HepG2 (cell line): ENCODE measurements around the gene RASAL3. TPM values are rescaled to one million over a fixed set of nuclear protein-coding genes. Genes with fewer than 3 reads are reported as not detected.
A peak's percentile ranks its signal among the peaks of the same experiment; 100 is the strongest.

Source experiments
- ATRX ChIP-seq: sonication (generic); formaldehyde crosslinking; IDR thresholded peaks from 2 replicates; pipeline ENCODE4 v1.4.0; 2020; ENCODE audit warnings: missing genetic modification reagents, borderline replicate concordance
- JARID2 ChIP-seq: sonication (generic); formaldehyde crosslinking; IDR thresholded peaks from 2 replicates; pipeline ENCODE4 v1.8.1; 2023; ENCODE audit warnings: missing genetic modification reagents, inconsistent platforms; ENCODE audit not compliant: insufficient replicate concordance
- KDM5B ChIP-seq: sonication (generic); formaldehyde crosslinking; IDR thresholded peaks from 2 replicates; pipeline ENCODE4 v1.4.0; 2020; ENCODE audit warnings: missing genetic modification reagents, mild to moderate bottlenecking, borderline replicate concordance
- NFIB ChIP-seq: sonication (generic); formaldehyde crosslinking; IDR thresholded peaks from 2 replicates; pipeline ENCODE4 v1.9.0; 2021; ENCODE audit warnings: missing genetic modification reagents, mild to moderate bottlenecking, borderline replicate concordance
- PHF20 ChIP-seq: sonication (generic); formaldehyde crosslinking; IDR thresholded peaks from 2 replicates; pipeline ENCODE4 v1.5.0; 2020; ENCODE audit warnings: mild to moderate bottlenecking, missing genetic modification reagents
- PHF5A ChIP-seq: IDR thresholded peaks from one replicate; pipeline ENCODE4 v1.6.1; 2018; ENCODE audit warnings: low read depth, missing genetic modification reagents; ENCODE audit not compliant: unreplicated experiment
- SIN3B ChIP-seq: fragments of 150-350 bp; IDR thresholded peaks from 2 replicates; pipeline ENCODE4 v1.6.1; 2014; ENCODE audit warnings: low read length
- SRF ChIP-seq: IDR thresholded peaks from 2 replicates; pipeline ENCODE4 v1.6.1; 2011; ENCODE audit warnings: mild to moderate bottlenecking, low read depth, low read length, moderate library complexity
- TAF15 ChIP-seq: fragments of 200-400 bp; formaldehyde crosslinking; IDR thresholded peaks from one replicate; pipeline ENCODE4 v1.6.1; 2018; ENCODE audit warnings: mild to moderate bottlenecking, low read depth, low read length; ENCODE audit not compliant: poor library complexity, severe bottlenecking
- ZBTB38 ChIP-seq: sonication (generic); formaldehyde crosslinking; IDR thresholded peaks from 2 replicates; pipeline ENCODE4 v1.5.1; 2020; ENCODE audit warnings: mild to moderate bottlenecking, missing genetic modification reagents
- ZFP90 ChIP-seq: sonication (generic); formaldehyde crosslinking; IDR thresholded peaks from 2 replicates; pipeline ENCODE4 v1.8.0; 2022; ENCODE audit warnings: missing genetic modification reagents, mild to moderate bottlenecking, inconsistent platforms, borderline replicate concordance
- ZNF136 ChIP-seq: sonication (generic); formaldehyde crosslinking; IDR thresholded peaks from 2 replicates; pipeline ENCODE4 v1.8.1; 2022; ENCODE audit warnings: low read depth, mild to moderate bottlenecking, moderate library complexity, missing genetic modification reagents
- ZNF382 ChIP-seq: sonication (generic); formaldehyde crosslinking; IDR thresholded peaks from 2 replicates; pipeline ENCODE4 v1.5.0; 2020; ENCODE audit warnings: missing genetic modification reagents, mild to moderate bottlenecking, borderline replicate concordance
- ZNF546 ChIP-seq: sonication (generic); formaldehyde crosslinking; conservative IDR thresholded peaks from 2 replicates; pipeline ENCODE4 v1.8.1; 2023; ENCODE audit warnings: mild to moderate bottlenecking, missing genetic modification reagents
- ZNF768 ChIP-seq: sonication (generic); formaldehyde crosslinking; IDR thresholded peaks from 2 replicates; pipeline ENCODE4 v1.4.0; 2020; ENCODE audit warnings: missing genetic modification reagents
- ZSCAN21 ChIP-seq: sonication (generic); formaldehyde crosslinking; IDR thresholded peaks from 2 replicates; pipeline ENCODE4 v1.8.0; 2022; ENCODE audit warnings: mild to moderate bottlenecking, missing genetic modification reagents, moderate library complexity, borderline replicate concordance
- polyA plus RNA-seq, 8 experiments: library from polyadenylated mRNA; depleted of rRNA in 3 of 8; stranded (reverse) in 7 of 8; unstranded in 1 of 8; fragments of >200 nt; fragmentation: Illumina TruSeq in 4 of 8; extraction: Trizol in 4 of 8; gene quantifications; 2 replicates each; pipeline versions ENCODE4 v1.2.1 to v1.2.3, GENCODE V29; 2011 to 2016; ENCODE audit warnings: low read depth in 4 of 8, missing spikeins in 1 of 8, mixed read lengths in 1 of 8; ENCODE audit not compliant: insufficient read depth in 1 of 8
- total RNA-seq, 5 experiments: library from RNA; depleted of rRNA; stranded (reverse); fragments of >200 nt; fragmentation: Illumina TruSeq; extraction: Trizol; gene quantifications; 2 replicates each; pipeline ENCODE4 v1.2.3, GENCODE V29; 2016; ENCODE audit warnings: low read depth in 1 of 5
- TF ChIP-seq, protein P1 (sequence below): sonication (generic); formaldehyde crosslinking; IDR thresholded peaks from 2 replicates; pipeline ENCODE4 v1.4.0; 2020; ENCODE audit warnings: mild to moderate bottlenecking, missing genetic modification reagents
- TF ChIP-seq, protein P2 (sequence below), 2 experiments: sonication (generic) in 1 of 2; formaldehyde crosslinking in 1 of 2; IDR thresholded peaks; 2 replicates each; pipeline versions ENCODE4 v1.4.0 to v1.6.1; 2018 to 2020; ENCODE audit warnings: missing genetic modification reagents in 2 of 2, borderline replicate concordance in 1 of 2, low read depth in 1 of 2, mild to moderate bottlenecking in 1 of 2, missing biosample characterization in 1 of 2
- TF ChIP-seq, protein P3 (sequence below): sonication (generic); formaldehyde crosslinking; conservative IDR thresholded peaks from 2 replicates; pipeline ENCODE4 v1.5.0; 2020; ENCODE audit warnings: missing genetic modification reagents
- TF ChIP-seq, protein P4 (sequence below): sonication (generic); formaldehyde crosslinking; IDR thresholded peaks from 2 replicates; pipeline ENCODE4 v1.4.0; 2020; ENCODE audit warnings: missing genetic modification reagents, borderline replicate concordance

The RASAL3 gene
- total and polyA plus RNA-seq, 2 of the 13 experiments (the other 11 are each of a cell fraction or from before 2014, with no cell fraction given) = not detected

DNA sequence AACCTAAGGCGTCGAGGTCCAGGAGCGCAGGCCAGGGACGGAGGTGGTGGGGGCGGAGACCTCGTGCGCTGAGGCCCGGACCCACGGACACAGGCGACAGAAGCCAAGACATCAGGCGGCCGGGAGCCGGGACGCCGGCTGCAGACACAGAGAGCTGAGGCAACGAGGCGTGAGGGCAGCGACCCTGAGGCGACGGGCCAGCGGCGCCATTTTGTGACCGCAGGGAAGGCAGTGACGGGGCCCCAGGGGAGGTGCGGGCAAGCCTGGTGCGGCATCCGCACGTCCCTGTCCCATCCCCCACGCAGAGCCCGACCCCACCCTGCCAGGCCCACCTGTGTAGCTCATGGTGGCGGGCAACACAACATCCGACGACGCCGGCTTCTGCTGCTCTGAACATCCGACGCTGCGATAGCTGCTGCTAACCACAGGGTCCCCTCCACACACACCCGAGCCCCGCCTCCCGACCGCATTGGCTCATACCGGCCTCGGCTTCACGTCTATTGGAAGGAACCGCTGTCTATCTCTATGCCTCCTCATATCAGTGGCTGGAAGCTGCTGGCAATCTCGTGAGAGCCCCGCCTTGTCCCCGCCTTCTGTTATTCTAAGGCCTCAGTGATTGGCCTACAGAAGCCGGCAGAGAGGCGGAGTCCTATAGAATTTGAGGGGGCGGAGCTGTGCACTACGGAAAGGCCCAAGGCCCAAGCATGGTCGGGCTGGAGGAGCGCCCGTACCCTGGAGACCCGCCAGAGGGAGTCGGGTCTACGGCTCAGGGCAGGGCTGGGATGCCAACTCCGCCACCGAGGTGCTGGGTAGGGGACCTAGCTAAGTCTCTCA lies 45.5 kb downstream of the RASAL3 start, which contains the start of gene AKAP8L (continued):
- TF ChIP-seq PHF5A (CRISPR knock-in tag) (peak; percentile 60), TAF15 (no peak), SIN3B (no peak; the same call in 1 of the 2 replicates), ZSCAN21 (CRISPR knock-in tag) (peak; percentile 76; the same call in 1 of the 2 replicates), ZNF136 (CRISPR knock-in tag) (0 out of 2 replicates have a peak, but pooled peaks have one; percentile 78), KDM5B (peak; percentile 81), ZNF546 (CRISPR knock-in tag) (no peak), SRF (no peak), ZFP90 (CRISPR knock-in tag) (peak; percentile 68; the same call in 1 of the 2 replicates), ATRX (CRISPR knock-in tag) (no peak), ZBTB38 (CRISPR knock-in tag) (no peak), ZNF382 (CRISPR knock-in tag) (no peak), ZNF768 (0 out of 2 replicates have a peak, but pooled peaks have one; percentile 9), NFIB (CRISPR knock-in tag) (peak; percentile 81; the same call in 1 of the 2 replicates), JARID2 (CRISPR knock-in tag) (no peak), PHF20 (CRISPR knock-in tag) (peak; percentile 69; the same call in 1 of the 2 replicates)
- TF ChIP-seq, protein P1, sequence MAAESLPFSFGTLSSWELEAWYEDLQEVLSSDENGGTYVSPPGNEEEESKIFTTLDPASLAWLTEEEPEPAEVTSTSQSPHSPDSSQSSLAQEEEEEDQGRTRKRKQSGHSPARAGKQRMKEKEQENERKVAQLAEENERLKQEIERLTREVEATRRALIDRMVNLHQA (CRISPR knock-in tag) = no peak
- TF ChIP-seq, protein P2, sequence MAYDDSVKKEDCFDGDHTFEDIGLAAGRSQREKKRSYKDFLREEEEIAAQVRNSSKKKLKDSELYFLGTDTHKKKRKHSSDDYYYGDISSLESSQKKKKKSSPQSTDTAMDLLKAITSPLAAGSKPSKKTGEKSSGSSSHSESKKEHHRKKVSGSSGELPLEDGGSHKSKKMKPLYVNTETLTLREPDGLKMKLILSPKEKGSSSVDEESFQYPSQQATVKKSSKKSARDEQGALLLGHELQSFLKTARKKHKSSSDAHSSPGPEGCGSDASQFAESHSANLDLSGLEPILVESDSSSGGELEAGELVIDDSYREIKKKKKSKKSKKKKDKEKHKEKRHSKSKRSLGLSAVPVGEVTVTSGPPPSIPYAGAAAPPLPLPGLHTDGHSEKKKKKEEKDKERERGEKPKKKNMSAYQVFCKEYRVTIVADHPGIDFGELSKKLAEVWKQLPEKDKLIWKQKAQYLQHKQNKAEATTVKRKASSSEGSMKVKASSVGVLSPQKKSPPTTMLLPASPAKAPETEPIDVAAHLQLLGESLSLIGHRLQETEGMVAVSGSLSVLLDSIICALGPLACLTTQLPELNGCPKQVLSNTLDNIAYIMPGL (CRISPR knock-in tag; IDR thresholded peaks at IDR 0.05; ENCODE audit: borderline replicate concordance in 1 of 2, low read depth in 1 of 2) = peak in 1 of 2 experiments; percentile 87; a peak in 2 of 4 replicates
- TF ChIP-seq, protein P3, sequence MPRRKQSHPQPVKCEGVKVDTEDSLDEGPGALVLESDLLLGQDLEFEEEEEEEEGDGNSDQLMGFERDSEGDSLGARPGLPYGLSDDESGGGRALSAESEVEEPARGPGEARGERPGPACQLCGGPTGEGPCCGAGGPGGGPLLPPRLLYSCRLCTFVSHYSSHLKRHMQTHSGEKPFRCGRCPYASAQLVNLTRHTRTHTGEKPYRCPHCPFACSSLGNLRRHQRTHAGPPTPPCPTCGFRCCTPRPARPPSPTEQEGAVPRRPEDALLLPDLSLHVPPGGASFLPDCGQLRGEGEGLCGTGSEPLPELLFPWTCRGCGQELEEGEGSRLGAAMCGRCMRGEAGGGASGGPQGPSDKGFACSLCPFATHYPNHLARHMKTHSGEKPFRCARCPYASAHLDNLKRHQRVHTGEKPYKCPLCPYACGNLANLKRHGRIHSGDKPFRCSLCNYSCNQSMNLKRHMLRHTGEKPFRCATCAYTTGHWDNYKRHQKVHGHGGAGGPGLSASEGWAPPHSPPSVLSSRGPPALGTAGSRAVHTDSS (CRISPR knock-in tag) = no peak
- TF ChIP-seq, protein P4, sequence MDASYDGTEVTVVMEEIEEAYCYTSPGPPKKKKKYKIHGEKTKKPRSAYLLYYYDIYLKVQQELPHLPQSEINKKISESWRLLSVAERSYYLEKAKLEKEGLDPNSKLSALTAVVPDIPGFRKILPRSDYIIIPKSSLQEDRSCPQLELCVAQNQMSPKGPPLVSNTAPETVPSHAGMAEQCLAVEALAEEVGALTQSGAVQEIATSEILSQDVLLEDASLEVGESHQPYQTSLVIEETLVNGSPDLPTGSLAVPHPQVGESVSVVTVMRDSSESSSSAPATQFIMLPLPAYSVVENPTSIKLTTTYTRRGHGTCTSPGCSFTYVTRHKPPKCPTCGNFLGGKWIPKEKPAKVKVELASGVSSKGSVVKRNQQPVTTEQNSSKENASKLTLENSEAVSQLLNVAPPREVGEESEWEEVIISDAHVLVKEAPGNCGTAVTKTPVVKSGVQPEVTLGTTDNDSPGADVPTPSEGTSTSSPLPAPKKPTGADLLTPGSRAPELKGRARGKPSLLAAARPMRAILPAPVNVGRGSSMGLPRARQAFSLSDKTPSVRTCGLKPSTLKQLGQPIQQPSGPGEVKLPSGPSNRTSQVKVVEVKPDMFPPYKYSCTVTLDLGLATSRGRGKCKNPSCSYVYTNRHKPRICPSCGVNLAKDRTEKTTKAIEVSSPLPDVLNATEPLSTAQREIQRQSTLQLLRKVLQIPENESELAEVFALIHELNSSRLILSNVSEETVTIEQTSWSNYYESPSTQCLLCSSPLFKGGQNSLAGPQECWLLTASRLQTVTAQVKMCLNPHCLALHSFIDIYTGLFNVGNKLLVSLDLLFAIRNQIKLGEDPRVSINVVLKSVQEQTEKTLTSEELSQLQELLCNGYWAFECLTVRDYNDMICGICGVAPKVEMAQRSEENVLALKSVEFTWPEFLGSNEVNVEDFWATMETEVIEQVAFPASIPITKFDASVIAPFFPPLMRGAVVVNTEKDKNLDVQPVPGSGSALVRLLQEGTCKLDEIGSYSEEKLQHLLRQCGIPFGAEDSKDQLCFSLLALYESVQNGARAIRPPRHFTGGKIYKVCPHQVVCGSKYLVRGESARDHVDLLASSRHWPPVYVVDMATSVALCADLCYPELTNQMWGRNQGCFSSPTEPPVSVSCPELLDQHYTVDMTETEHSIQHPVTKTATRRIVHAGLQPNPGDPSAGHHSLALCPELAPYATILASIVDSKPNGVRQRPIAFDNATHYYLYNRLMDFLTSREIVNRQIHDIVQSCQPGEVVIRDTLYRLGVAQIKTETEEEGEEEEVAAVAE (CRISPR knock-in tag) = no peak
